ENCODE measurements around the gene COL7A1.

The COL7A1 gene

GRCh38 chr3:48599077-48599501, 4.0 kb upstream of the COL7A1 start:
- H2BK15ac ChIP-seq (ENCODE audit: low read length): no peak overlapping the region
- no peak overlapping the region for H3K4ac ChIP-seq (ENCODE audit: low read length)
- H2AK5ac ChIP-seq (ENCODE audit: low read depth, low read length): no peak overlapping the region
- peaks cover 61 to 72% of the 10 kb centered on the region in 2 donors for H3K36me3 ChIP-seq (replicated peaks in 1 of 2; ENCODE audit: control insufficient read depth in 2 of 2, insufficient read depth in 2 of 2, low read length in 2 of 2)
- peaks cover 0 to 11% of the 10 kb centered on the region in 2 donors for H3K4me1 ChIP-seq (ENCODE audit: control insufficient read depth in 2 of 2, insufficient read depth in 1 of 2, low read depth in 1 of 2, low read length in 2 of 2)
- no peak overlapping the region for H4K8ac ChIP-seq (ENCODE audit: low read depth, low read length)
- no peak overlapping the region for H2AFZ ChIP-seq (ENCODE audit: low read length)
- no peak for DNase-seq (ENCODE audit: low spot score)
- H3K18ac ChIP-seq (ENCODE audit: low read length): no peak overlapping the region
- no peak overlapping the region for H3K4me2 ChIP-seq (ENCODE audit: insufficient read depth, low read length, poor library complexity, severe bottlenecking)
- no peak overlapping the region for H3K4me3 ChIP-seq (ENCODE audit: low read length in 2 of 2)
- H3K23ac ChIP-seq (ENCODE audit: low read depth, low read length, poor library complexity): no peak overlapping the region
- H2BK5ac ChIP-seq (ENCODE audit: low read length): no peak overlapping the region
- H3K27me3 ChIP-seq (ENCODE audit: control insufficient read depth in 3 of 3, insufficient read depth in 3 of 3, low read depth in 1 of 3, low read length in 3 of 3): peaks cover 0 to 2% (median 0%) of the 10 kb centered on the region in 3 experiments
- no peaks in the 10 kb centered on the region for H3K9me3 ChIP-seq (replicated peaks in 1 of 2; ENCODE audit: control insufficient read depth in 2 of 2, insufficient read depth in 1 of 2, low read depth in 1 of 2, low read length in 2 of 2)
- H2BK12ac ChIP-seq (ENCODE audit: low read length): no peak overlapping the region
- no peak overlapping the region for H4K91ac ChIP-seq (ENCODE audit: low read depth, low read length, poor library complexity)
- no peak overlapping the region for H3K27ac ChIP-seq (replicated peaks; ENCODE audit: low read length)
- no CpG with 5 or more reads among the region's 11 CpGs for WGBS, 2 donors (ENCODE audit: extremely low coverage in 2 of 2, insufficient read length in 2 of 2, insufficient replicate concordance in 1 of 2)
- no peak overlapping the region for H3K14ac ChIP-seq (ENCODE audit: low read length)
- no peak overlapping the region for H2BK120ac ChIP-seq (ENCODE audit: low read depth, low read length)
- no peak overlapping the region for H3K9ac ChIP-seq (ENCODE audit: low read depth, low read length, poor library complexity)
- H3K79me1 ChIP-seq (ENCODE audit: low read depth, low read length): no peaks in the 10 kb centered on the region

- Histone ChIP-seq H2BK12ac (ENCODE audit: low read length) (no peak overlapping the region), H3K4me1 (ENCODE audit: control insufficient read depth in 2 of 2, insufficient read depth in 1 of 2, low read depth in 1 of 2, low read length in 2 of 2) (peaks cover 0 to 11% of the 10 kb centered on the region in 2 donors), H3K27me3 (ENCODE audit: control insufficient read depth in 3 of 3, insufficient read depth in 3 of 3, low read depth in 1 of 3, low read length in 3 of 3) (peaks cover 0 to 2% (median 0%) of the 10 kb centered on the region in 3 experiments), H4K8ac (ENCODE audit: low read depth, low read length) (no peak overlapping the region), H3K4me3 (ENCODE audit: low read length in 2 of 2) (no peak overlapping the region), H3K18ac (ENCODE audit: low read length) (no peak overlapping the region), H3K36me3 (replicated peaks in 1 of 2; ENCODE audit: control insufficient read depth in 2 of 2, insufficient read depth in 2 of 2, low read length in 2 of 2) (peaks cover 55 to 67% of the 10 kb centered on the region in 2 donors), H2BK5ac (ENCODE audit: low read length) (no peak overlapping the region), H2BK120ac (ENCODE audit: low read depth, low read length) (no peak overlapping the region), H3K9me3 (replicated peaks in 1 of 2; ENCODE audit: control insufficient read depth in 2 of 2, insufficient read depth in 1 of 2, low read depth in 1 of 2, low read length in 2 of 2) (no peaks in the 10 kb centered on the region), H3K27ac (replicated peaks; ENCODE audit: low read length) (no peak overlapping the region), H3K79me1 (ENCODE audit: low read depth, low read length) (no peaks in the 10 kb centered on the region), H3K4ac (ENCODE audit: low read length) (no peak overlapping the region), H3K4me2 (ENCODE audit: insufficient read depth, low read length, poor library complexity, severe bottlenecking) (no peak overlapping the region), H3K14ac (ENCODE audit: low read length) (no peak overlapping the region), H3K9ac (ENCODE audit: low read depth, low read length, poor library complexity) (no peak overlapping the region), H2AK5ac (ENCODE audit: low read depth, low read length) (no peak overlapping the region), H2BK15ac (ENCODE audit: low read length) (no peak overlapping the region), H4K91ac (ENCODE audit: low read depth, low read length, poor library complexity) (no peak overlapping the region), H2AFZ (ENCODE audit: low read length) (no peak overlapping the region), H3K23ac (ENCODE audit: low read depth, low read length, poor library complexity) (no peak overlapping the region)
- WGBS, 2 donors (ENCODE audit: extremely low coverage in 2 of 2, insufficient read length in 2 of 2, insufficient replicate concordance in 1 of 2): no CpG with 5 or more reads among the region's 5 CpGs
- no peak for DNase-seq (ENCODE audit: low spot score)
These were observed 3.4 kb upstream of the COL7A1 start for GRCh38 chr3:48598323-48599076.

DNA sequence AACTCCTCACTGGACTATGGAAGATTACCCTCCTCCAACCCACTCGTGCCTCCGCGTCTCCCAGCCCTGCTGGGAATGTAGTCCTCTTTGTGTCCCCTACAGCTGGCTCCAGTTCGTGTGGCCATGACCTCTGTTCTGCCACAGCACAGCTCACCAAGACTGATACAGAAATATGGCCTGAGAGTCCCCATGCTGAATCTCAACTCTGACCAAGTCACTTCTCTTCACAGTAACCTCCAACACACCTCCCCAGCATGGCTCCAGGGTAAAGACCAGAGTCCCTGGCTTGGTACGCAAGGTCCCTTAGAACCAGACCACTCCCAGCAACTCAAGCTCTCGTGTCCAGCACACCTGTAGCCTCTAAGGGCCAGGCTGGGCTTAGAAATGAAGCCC, 2.3 kb upstream of the COL7A1 start:
- H2BK15ac ChIP-seq (ENCODE audit: low read length): no peak overlapping the region
- no peak for DNase-seq (ENCODE audit: low spot score)
- no peaks in the 10 kb centered on the region for H3K27me3 ChIP-seq (ENCODE audit: control insufficient read depth in 3 of 3, insufficient read depth in 3 of 3, low read depth in 1 of 3, low read length in 3 of 3)
- H3K36me3 ChIP-seq (replicated peaks in 1 of 2; ENCODE audit: control insufficient read depth in 2 of 2, insufficient read depth in 2 of 2, low read length in 2 of 2): peaks cover 45 to 56% of the 10 kb centered on the region in 2 donors
- H3K23ac ChIP-seq (ENCODE audit: low read depth, low read length, poor library complexity): no peak overlapping the region
- no peak overlapping the region for H2AFZ ChIP-seq (ENCODE audit: low read length)
- H3K9ac ChIP-seq (ENCODE audit: low read depth, low read length, poor library complexity): no peak overlapping the region
- no peak overlapping the region for H3K4ac ChIP-seq (ENCODE audit: low read length)
- no peak overlapping the region for H2AK5ac ChIP-seq (ENCODE audit: low read depth, low read length)
- H3K27ac ChIP-seq (replicated peaks; ENCODE audit: low read length): no peak overlapping the region
- no peak overlapping the region for H4K91ac ChIP-seq (ENCODE audit: low read depth, low read length, poor library complexity)
- H3K9me3 ChIP-seq (replicated peaks in 1 of 2; ENCODE audit: control insufficient read depth in 2 of 2, insufficient read depth in 1 of 2, low read depth in 1 of 2, low read length in 2 of 2): no peaks in the 10 kb centered on the region
- no peak overlapping the region for H2BK5ac ChIP-seq (ENCODE audit: low read length)
- H3K4me1 ChIP-seq (ENCODE audit: control insufficient read depth in 2 of 2, insufficient read depth in 1 of 2, low read depth in 1 of 2, low read length in 2 of 2): peaks cover 0 to 11% of the 10 kb centered on the region in 2 donors
- H3K4me3 ChIP-seq (ENCODE audit: low read length in 2 of 2): no peak overlapping the region
- no peak overlapping the region for H4K8ac ChIP-seq (ENCODE audit: low read depth, low read length)
- no peak overlapping the region for H2BK12ac ChIP-seq (ENCODE audit: low read length)
- no CpG with 5 or more reads among the region's 6 CpGs for WGBS, 2 donors (ENCODE audit: extremely low coverage in 2 of 2, insufficient read length in 2 of 2, insufficient replicate concordance in 1 of 2)
- H3K18ac ChIP-seq (ENCODE audit: low read length): no peak overlapping the region
- H3K14ac ChIP-seq (ENCODE audit: low read length): no peak overlapping the region
- H3K4me2 ChIP-seq (ENCODE audit: insufficient read depth, low read length, poor library complexity, severe bottlenecking): no peak overlapping the region
- no peaks in the 10 kb centered on the region for H3K79me1 ChIP-seq (ENCODE audit: low read depth, low read length)
- no peak overlapping the region for H2BK120ac ChIP-seq (ENCODE audit: low read depth, low read length)

GRCh38 chr3:48596676-48597407, 1.7 kb upstream of the COL7A1 start:
- no peak overlapping the region for H3K9ac ChIP-seq (ENCODE audit: low read depth, low read length, poor library complexity)
- H3K27ac ChIP-seq (replicated peaks; ENCODE audit: low read length): no peak overlapping the region
- H3K4me1 ChIP-seq (ENCODE audit: control insufficient read depth in 2 of 2, insufficient read depth in 1 of 2, low read depth in 1 of 2, low read length in 2 of 2): peaks cover 0 to 11% of the 10 kb centered on the region in 2 donors
- H3K9me3 ChIP-seq (replicated peaks in 1 of 2; ENCODE audit: control insufficient read depth in 2 of 2, insufficient read depth in 1 of 2, low read depth in 1 of 2, low read length in 2 of 2): no peaks in the 10 kb centered on the region
- no CpG with 5 or more reads among the region's 8 CpGs for WGBS, 2 donors (ENCODE audit: extremely low coverage in 2 of 2, insufficient read length in 2 of 2, insufficient replicate concordance in 1 of 2)
- H2AK5ac ChIP-seq (ENCODE audit: low read depth, low read length): no peak overlapping the region
- no peak overlapping the region for H3K4me3 ChIP-seq (ENCODE audit: low read length in 2 of 2)
- no peak overlapping the region for H3K23ac ChIP-seq (ENCODE audit: low read depth, low read length, poor library complexity)
- no peak overlapping the region for H4K8ac ChIP-seq (ENCODE audit: low read depth, low read length)
- no peaks in the 10 kb centered on the region for H3K79me1 ChIP-seq (ENCODE audit: low read depth, low read length)
- no peak overlapping the region for H2BK15ac ChIP-seq (ENCODE audit: low read length)
- no peak overlapping the region for H3K4me2 ChIP-seq (ENCODE audit: insufficient read depth, low read length, poor library complexity, severe bottlenecking)
- DNase-seq (ENCODE audit: low spot score): no peak
- no peak overlapping the region for H3K14ac ChIP-seq (ENCODE audit: low read length)
- no peak overlapping the region for H2BK120ac ChIP-seq (ENCODE audit: low read depth, low read length)
- H2BK12ac ChIP-seq (ENCODE audit: low read length): no peak overlapping the region
- no peaks in the 10 kb centered on the region for H3K27me3 ChIP-seq (ENCODE audit: control insufficient read depth in 3 of 3, insufficient read depth in 3 of 3, low read depth in 1 of 3, low read length in 3 of 3)
- H3K18ac ChIP-seq (ENCODE audit: low read length): no peak overlapping the region
- no peak overlapping the region for H4K91ac ChIP-seq (ENCODE audit: low read depth, low read length, poor library complexity)
- H3K4ac ChIP-seq (ENCODE audit: low read length): no peak overlapping the region
- H2AFZ ChIP-seq (ENCODE audit: low read length): no peak overlapping the region
- H3K36me3 ChIP-seq (replicated peaks in 1 of 2; ENCODE audit: control insufficient read depth in 2 of 2, insufficient read depth in 2 of 2, low read length in 2 of 2): peaks cover 45 to 52% of the 10 kb centered on the region in 2 donors
- no peak overlapping the region for H2BK5ac ChIP-seq (ENCODE audit: low read length)
